SK-N-SH treated with all-trans-retinoic acid at 6 μM for 48 hours (cell line): ENCODE data around the gene PTPRN2.

Experiments used
- ATAC-seq: fragments of 200-7000 bp; cut with Tn5 transposase; 3 replicates; pipeline ENCODE4 v1.9.1; 2020; ENCODE audit warnings: mild to moderate bottlenecking, moderate library complexity
- ARNTL ChIP-seq: fragments of 450-650 bp; formaldehyde crosslinking; IDR thresholded peaks from 2 replicates; pipeline ENCODE4 v1.5.0; 2020; ENCODE audit warnings: low read depth, mild to moderate bottlenecking, moderate library complexity, borderline replicate concordance
- BACH2 ChIP-seq: fragments of 250-450 bp; sonication (Bioruptor Pico); IDR thresholded peaks from 2 replicates; pipeline ENCODE4 v1.9.0; 2021; ENCODE audit warnings: mild to moderate bottlenecking, borderline replicate concordance
- CREB5 ChIP-seq: fragments of 250-450 bp; sonication (Bioruptor Pico); IDR thresholded peaks from 2 replicates; pipeline ENCODE4 v1.5.1; 2020; ENCODE audit warnings: low read depth, mild to moderate bottlenecking, moderate library complexity
- CSDC2 ChIP-seq: fragments of 250-450 bp; sonication (Bioruptor Pico); IDR thresholded peaks from 2 replicates; pipeline ENCODE4 v1.5.0; 2020; ENCODE audit warnings: mild to moderate bottlenecking, moderate library complexity
- CSRNP3 ChIP-seq: fragments of 250-450 bp; sonication (Bioruptor Pico); IDR thresholded peaks from 2 replicates; pipeline ENCODE4 v1.5.1; 2021; ENCODE audit warnings: mild to moderate bottlenecking, moderate library complexity
- ESRRG ChIP-seq: fragments of 250-450 bp; sonication (Bioruptor Pico); IDR thresholded peaks from 2 replicates; pipeline ENCODE4 v1.6.1; 2021; ENCODE audit warnings: mild to moderate bottlenecking
- GLIS3 ChIP-seq: fragments of 250-450 bp; sonication (Bioruptor Pico); IDR thresholded peaks from 2 replicates; pipeline ENCODE4 v1.5.0; 2020; ENCODE audit warnings: mild to moderate bottlenecking, moderate library complexity
- ISL1 ChIP-seq: fragments of 250-450 bp; sonication (Bioruptor Pico); IDR thresholded peaks from 2 replicates; pipeline ENCODE4 v2.1.2; 2022; ENCODE audit warnings: mild to moderate bottlenecking, moderate library complexity
- OSR1 ChIP-seq: fragments of 250-450 bp; sonication (Bioruptor Pico); IDR thresholded peaks from 2 replicates; pipeline ENCODE4 v1.8.0; 2022; ENCODE audit warnings: moderate library complexity, mild to moderate bottlenecking, inconsistent platforms
- PATZ1 ChIP-seq: fragments of 250-450 bp; sonication (Bioruptor Pico); IDR thresholded peaks from 2 replicates; pipeline ENCODE4 v1.8.0; 2020; ENCODE audit warnings: mild to moderate bottlenecking, moderate library complexity, borderline replicate concordance
- POU6F1 ChIP-seq: fragments of 250-450 bp; sonication (Bioruptor Pico); IDR thresholded peaks from 2 replicates; pipeline ENCODE4 v1.8.0; 2021; ENCODE audit warnings: low read depth, mild to moderate bottlenecking, moderate library complexity, borderline replicate concordance
- PPARA ChIP-seq: fragments of 250-450 bp; sonication (Bioruptor Pico); IDR thresholded peaks from 2 replicates; pipeline ENCODE4 v1.5.0; 2020; ENCODE audit warnings: mild to moderate bottlenecking, borderline replicate concordance
- SNAI2 ChIP-seq: fragments of 250-450 bp; sonication (Bioruptor Pico); IDR thresholded peaks from 2 replicates; pipeline ENCODE4 v1.5.0; 2020; ENCODE audit warnings: mild to moderate bottlenecking, moderate library complexity
- TCF4 ChIP-seq: fragments of 250-450 bp; sonication (Bioruptor Pico); IDR thresholded peaks from 2 replicates; pipeline ENCODE4 v1.8.0; 2021; ENCODE audit warnings: mild to moderate bottlenecking, moderate library complexity, borderline replicate concordance
- TOX ChIP-seq: fragments of 250-450 bp; sonication (Bioruptor Pico); IDR thresholded peaks from 2 replicates; pipeline ENCODE4 v1.8.0; 2021; ENCODE audit warnings: mild to moderate bottlenecking, moderate library complexity, borderline replicate concordance
- TSHZ2 ChIP-seq: fragments of 250-450 bp; sonication (Bioruptor Pico); IDR thresholded peaks from 2 replicates; pipeline ENCODE4 v1.5.0; 2020; ENCODE audit warnings: mild to moderate bottlenecking, moderate library complexity
- ZC3H10 ChIP-seq: fragments of 250-450 bp; sonication (Bioruptor Pico); IDR thresholded peaks from 2 replicates; pipeline ENCODE4 v1.5.1; 2021; ENCODE audit warnings: mild to moderate bottlenecking, moderate library complexity
- ZFP3 ChIP-seq: fragments of 250-450 bp; sonication (Bioruptor Pico); IDR thresholded peaks from 2 replicates; pipeline ENCODE4 v1.5.0; 2020; ENCODE audit warnings: mild to moderate bottlenecking, moderate library complexity
- ZFP30 ChIP-seq: fragments of 450-650 bp; formaldehyde crosslinking; IDR thresholded peaks from 2 replicates; pipeline ENCODE4 v1.5.0; 2022; ENCODE audit warnings: mild to moderate bottlenecking, moderate library complexity
- ZNF565 ChIP-seq: fragments of 450-650 bp; formaldehyde crosslinking; conservative IDR thresholded peaks from 2 replicates; pipeline ENCODE4 v1.5.0; 2020; ENCODE audit warnings: low read depth, mild to moderate bottlenecking, moderate library complexity
- ZNF8 ChIP-seq: fragments of 450-650 bp; formaldehyde crosslinking; IDR thresholded peaks from 2 replicates; pipeline ENCODE4 v1.5.0; 2020; ENCODE audit warnings: mild to moderate bottlenecking, moderate library complexity

The PTPRN2 gene

GRCh38 chr7:158240801-158241200 is 346.8 kb downstream of the PTPRN2 start:
- TF ChIP-seq ESRRG (CRISPR knock-in tag) (no peak), ZFP30 (CRISPR knock-in tag) (no peak), POU6F1 (no peak), CSRNP3 (CRISPR knock-in tag) (no peak), ZNF565 (CRISPR knock-in tag) (no peak), PPARA (no peak), TCF4 (CRISPR knock-in tag) (no peak), GLIS3 (CRISPR knock-in tag) (no peak), ZFP3 (CRISPR knock-in tag) (no peak), BACH2 (CRISPR knock-in tag) (no peak), CSDC2 (no peak), ISL1 (CRISPR knock-in tag) (no peak), ZNF8 (CRISPR knock-in tag) (no peak), OSR1 (CRISPR knock-in tag) (no peak), PATZ1 (CRISPR knock-in tag) (no peak), ARNTL (CRISPR knock-in tag) (no peak), SNAI2 (CRISPR knock-in tag) (no peak), ZC3H10 (no peak), CREB5 (no peak)
- ATAC-seq = no peak

- no peak for TF ChIP-seq TOX (CRISPR knock-in tag)
- TF ChIP-seq SNAI2 (CRISPR knock-in tag) = no peak
- no peak for TF ChIP-seq POU6F1
- no peak for TF ChIP-seq ESRRG (CRISPR knock-in tag)
- no peak for TF ChIP-seq ZFP30 (CRISPR knock-in tag)
- no peak for ATAC-seq
Observed at GRCh38 chr7:158239290-158239981, 348.2 kb downstream of the PTPRN2 start.

- no peak for ATAC-seq
- TF ChIP-seq TSHZ2 (CRISPR knock-in tag) (no peak), ZFP30 (CRISPR knock-in tag) (no peak), ZC3H10 (no peak), CSDC2 (no peak), ZNF565 (CRISPR knock-in tag) (no peak), TCF4 (CRISPR knock-in tag) (no peak), TOX (CRISPR knock-in tag) (no peak), PPARA (no peak)
Observed at GRCh38 chr7:158238616-158239289, 348.9 kb downstream of the PTPRN2 start.
